Esophagus (tissue), 2 donors: Measurements from ENCODE around the gene SCYGR1. TPM values are rescaled to one million over a fixed set of nuclear protein-coding genes. Genes with fewer than 3 reads are reported as not detected.
A peak's percentile ranks its signal among the peaks of the same experiment; 100 is the strongest.

Experiments
- H3K27ac ChIP-seq, 2 donors: one replicate each; pipeline ENCODE4 v1.5.1; 2013; ENCODE audit warnings: low read depth in 2 of 2, mild to moderate bottlenecking in 2 of 2, inconsistent platforms in 1 of 2, low read length in 1 of 2, moderate library complexity in 1 of 2
- H3K27me3 ChIP-seq, 2 donors: one replicate each; pipeline ENCODE4 v1.6.1; 2013; ENCODE audit warnings: low read length in 2 of 2, control low read depth in 1 of 2, mild to moderate bottlenecking in 1 of 2; ENCODE audit not compliant: insufficient read depth in 2 of 2, control insufficient read depth in 1 of 2
- H3K36me3 ChIP-seq, 2 donors: one replicate each; pipeline ENCODE4 v1.6.1; 2013; ENCODE audit warnings: low read length in 1 of 2; ENCODE audit not compliant: control insufficient read depth in 2 of 2, insufficient read depth in 2 of 2
- H3K4me1 ChIP-seq, 2 donors: one replicate each; pipeline ENCODE4 v1.6.1; 2013; ENCODE audit warnings: low read length in 1 of 2; ENCODE audit not compliant: control insufficient read depth in 2 of 2, insufficient read depth in 2 of 2
- H3K4me3 ChIP-seq, 2 donors: one replicate each; pipeline ENCODE4 v1.5.1; 2013; ENCODE audit warnings: low read length in 2 of 2, mild to moderate bottlenecking in 2 of 2, low read depth in 1 of 2, moderate library complexity in 1 of 2
- H3K9me3 ChIP-seq, 2 donors: one replicate each; pipeline ENCODE4 v1.6.1; 2013; ENCODE audit warnings: mild to moderate bottlenecking in 2 of 2, low read depth in 1 of 2, low read length in 1 of 2, moderate library complexity in 1 of 2; ENCODE audit not compliant: control insufficient read depth in 2 of 2, insufficient read depth in 1 of 2
- WGBS, 2 donors: extraction: QIAGEN DNeasy Blood & Tissue Kit; methylation state at CpG; one replicate each; pipeline ENCODE4 v1.1.7; 2013; 5-methylcytosine and 5-hydroxymethylcytosine counted together
- polyA plus RNA-seq, 2 donors: library from polyadenylated mRNA; stranded (reverse); fragments of 200-250 nt; gene quantifications; one replicate each; pipeline ENCODE4 v1.2.3, GENCODE V29; 2013
- donor health status: healthy with polysubstance abuse.
- donor health status: Bipolar disorder and iron deficiency.

Gene SCYGR1
- polyA plus RNA-seq, 2 donors = not detected

DNA sequence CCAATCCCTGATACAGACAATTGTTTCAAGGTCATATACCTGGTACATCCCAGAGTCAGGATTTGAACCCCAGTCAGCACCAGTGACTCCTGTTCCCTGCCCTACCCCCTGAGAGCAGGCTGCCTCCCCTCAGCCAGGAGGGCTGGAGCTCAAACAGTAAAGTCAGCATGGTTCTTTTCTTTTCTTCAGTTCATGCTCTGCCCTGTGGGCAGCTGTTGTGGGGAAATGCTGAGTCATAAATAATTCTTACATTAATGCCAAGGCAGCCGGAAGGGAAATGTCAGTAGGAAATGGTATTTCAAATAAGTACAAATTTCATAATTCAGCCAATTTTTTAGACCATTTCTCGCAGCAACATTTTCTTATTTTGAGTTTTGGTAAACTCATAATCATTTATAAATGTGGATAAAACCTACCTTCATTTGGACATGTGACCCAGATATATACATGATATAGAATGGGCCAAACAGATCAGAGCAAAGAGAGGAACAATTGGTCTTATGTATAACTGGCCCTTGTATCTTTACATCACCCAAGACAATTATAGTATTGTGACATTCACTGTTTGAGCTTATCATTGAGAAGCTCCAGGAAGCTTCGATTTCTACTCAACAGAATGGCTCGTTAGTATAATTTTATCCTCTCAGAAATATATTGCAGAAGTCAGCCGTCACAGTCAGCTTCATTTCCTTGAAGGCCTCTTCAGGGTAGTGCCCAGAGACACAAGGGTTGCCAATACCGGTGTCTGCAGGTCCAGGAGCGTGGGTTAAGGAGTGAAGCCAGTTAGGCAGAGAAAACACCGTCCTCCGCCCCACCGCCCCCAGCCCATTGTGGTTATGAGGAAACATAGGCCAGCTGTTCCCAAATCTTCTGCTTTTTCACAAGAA is 28.0 kb upstream of the SCYGR1 start:
- H3K27me3 ChIP-seq = no peaks in the 10 kb centered on the region
- no peaks in the 10 kb centered on the region for H3K9me3 ChIP-seq
- no peak overlapping the region for H3K4me3 ChIP-seq
- H3K4me1 ChIP-seq = peaks cover 0 to 4% of the 10 kb centered on the region in 2 donors
- no peaks in the 10 kb centered on the region for H3K36me3 ChIP-seq
- peak overlapping the region; percentile 63 to 77 for H3K27ac ChIP-seq
- 48 to 51% methylated on average over 10 of the region's 10 CpGs for WGBS, 2 donors

GRCh38 chr2:227414846-227415245 is 27.1 kb upstream of the SCYGR1 start:
- no peaks in the 10 kb centered on the region for H3K36me3 ChIP-seq
- 57 to 69% methylated on average over 3 of the region's 3 CpGs for WGBS, 2 donors
- peaks cover 0 to 4% of the 10 kb centered on the region in 2 donors for H3K4me1 ChIP-seq
- no peak overlapping the region for H3K27ac ChIP-seq
- no peak overlapping the region for H3K4me3 ChIP-seq
- H3K27me3 ChIP-seq = no peaks in the 10 kb centered on the region
- no peaks in the 10 kb centered on the region for H3K9me3 ChIP-seq

GRCh38 chr2:227413371-227413770 is 25.6 kb upstream of the SCYGR1 start:
- peaks cover 0 to 4% of the 10 kb centered on the region in 2 donors for H3K4me1 ChIP-seq
- H3K36me3 ChIP-seq = no peaks in the 10 kb centered on the region
- WGBS, 2 donors = 57 to 73% methylated on average over 8 of the region's 8 CpGs
- H3K27ac ChIP-seq = no peak overlapping the region
- no peaks in the 10 kb centered on the region for H3K27me3 ChIP-seq
- no peaks in the 10 kb centered on the region for H3K9me3 ChIP-seq
- H3K4me3 ChIP-seq = no peak overlapping the region

DNA sequence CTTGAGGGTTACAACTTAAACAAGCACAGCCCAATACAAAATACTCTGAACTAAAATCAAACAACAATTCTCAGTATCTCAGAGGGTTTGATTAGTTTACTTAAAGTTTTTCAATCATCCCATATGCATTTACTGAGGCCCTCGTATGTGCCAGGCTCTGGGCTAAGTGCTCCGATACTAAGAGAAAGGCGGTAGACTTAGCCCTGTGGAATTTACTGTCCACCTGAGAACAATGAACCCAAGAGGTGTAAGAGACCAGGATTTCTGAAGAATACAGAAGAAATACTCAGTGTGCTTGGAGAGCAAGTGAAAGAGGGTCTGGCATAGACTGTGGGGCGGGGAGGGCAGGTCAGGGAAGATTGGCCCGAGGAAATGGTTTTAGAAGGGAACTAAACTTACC is 25.1 kb upstream of the SCYGR1 start:
- Histone ChIP-seq H3K9me3 (no peaks in the 10 kb centered on the region), H3K36me3 (no peaks in the 10 kb centered on the region), H3K4me3 (no peak overlapping the region), H3K4me1 (peaks cover 0 to 4% of the 10 kb centered on the region in 2 donors), H3K27me3 (no peaks in the 10 kb centered on the region), H3K27ac (peak overlapping the region in 1 of 2 donors; percentile 26)
- 76 to 77% methylated on average over 5 of the region's 5 CpGs for WGBS, 2 donors

DNA sequence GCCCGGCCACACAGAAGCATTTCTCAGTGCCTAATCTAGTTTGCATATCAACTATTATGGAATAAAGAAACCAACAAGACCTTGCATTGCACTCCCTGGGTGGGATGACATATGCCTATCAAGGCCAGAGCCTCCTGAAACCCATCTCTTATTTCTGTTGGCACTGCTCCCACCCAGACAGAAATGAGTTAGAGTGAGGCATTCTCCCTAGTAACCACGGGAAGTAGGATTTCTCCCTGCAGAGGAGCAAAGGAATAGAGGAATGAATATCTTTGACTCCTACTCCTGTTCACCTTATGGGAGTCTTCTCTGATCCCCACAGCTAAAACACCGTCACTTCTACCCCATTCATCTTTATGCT is 24.2 kb upstream of the SCYGR1 start:
- Histone ChIP-seq H3K4me1 (peaks cover 0 to 4% of the 10 kb centered on the region in 2 donors), H3K4me3 (no peak overlapping the region), H3K27ac (no peak overlapping the region), H3K36me3 (no peaks in the 10 kb centered on the region), H3K27me3 (no peaks in the 10 kb centered on the region), H3K9me3 (no peaks in the 10 kb centered on the region)
- 76 to 81% methylated on average over 3 of the region's 3 CpGs for WGBS, 2 donors

GRCh38 chr2:227411320-227411989 is 23.7 kb upstream of the SCYGR1 start:
- Histone ChIP-seq H3K27me3 (no peaks in the 10 kb centered on the region), H3K9me3 (no peaks in the 10 kb centered on the region), H3K27ac (peak overlapping the region in 1 of 2 donors; percentile 63), H3K36me3 (no peaks in the 10 kb centered on the region), H3K4me3 (no peak overlapping the region), H3K4me1 (peaks cover 0 to 4% of the 10 kb centered on the region in 2 donors)
- WGBS, 2 donors = 61 to 70% methylated on average over 9 of the region's 9 CpGs

DNA sequence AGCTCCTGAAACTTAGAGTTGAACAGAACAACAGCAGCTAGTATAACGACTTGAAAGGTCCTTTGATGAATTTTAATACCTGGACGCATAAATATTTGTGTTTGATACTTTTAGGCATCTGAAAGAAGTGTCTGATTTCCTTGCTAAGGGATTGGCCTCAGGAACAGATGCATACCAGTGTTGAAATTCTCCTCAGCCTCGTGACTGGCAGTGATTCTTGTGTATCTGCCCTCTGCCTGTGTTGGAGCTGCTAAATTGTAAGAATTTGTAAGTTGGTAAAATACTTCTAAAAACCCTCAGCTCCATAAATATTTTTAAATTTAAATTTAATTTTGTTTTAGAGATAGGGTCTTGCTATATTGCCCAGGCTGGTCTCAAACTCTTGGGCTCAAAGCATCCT is 22.4 kb upstream of the SCYGR1 start:
- H3K4me1 ChIP-seq = peaks cover 0 to 4% of the 10 kb centered on the region in 2 donors
- H3K9me3 ChIP-seq = no peaks in the 10 kb centered on the region
- H3K27ac ChIP-seq = no peak overlapping the region
- H3K27me3 ChIP-seq = no peaks in the 10 kb centered on the region
- no peaks in the 10 kb centered on the region for H3K36me3 ChIP-seq
- WGBS, 2 donors = 59 to 64% methylated on average over 3 of the region's 3 CpGs
- no peak overlapping the region for H3K4me3 ChIP-seq

GRCh38 chr2:227407591-227408151 is 19.9 kb upstream of the SCYGR1 start:
- Histone ChIP-seq H3K9me3 (no peaks in the 10 kb centered on the region), H3K27ac (peak overlapping the region; percentile 82), H3K27me3 (no peaks in the 10 kb centered on the region), H3K4me3 (no peak overlapping the region), H3K4me1 (no peaks in the 10 kb centered on the region), H3K36me3 (no peaks in the 10 kb centered on the region)
- WGBS, 2 donors = 46 to 73% methylated on average over 16 of the region's 16 CpGs

DNA sequence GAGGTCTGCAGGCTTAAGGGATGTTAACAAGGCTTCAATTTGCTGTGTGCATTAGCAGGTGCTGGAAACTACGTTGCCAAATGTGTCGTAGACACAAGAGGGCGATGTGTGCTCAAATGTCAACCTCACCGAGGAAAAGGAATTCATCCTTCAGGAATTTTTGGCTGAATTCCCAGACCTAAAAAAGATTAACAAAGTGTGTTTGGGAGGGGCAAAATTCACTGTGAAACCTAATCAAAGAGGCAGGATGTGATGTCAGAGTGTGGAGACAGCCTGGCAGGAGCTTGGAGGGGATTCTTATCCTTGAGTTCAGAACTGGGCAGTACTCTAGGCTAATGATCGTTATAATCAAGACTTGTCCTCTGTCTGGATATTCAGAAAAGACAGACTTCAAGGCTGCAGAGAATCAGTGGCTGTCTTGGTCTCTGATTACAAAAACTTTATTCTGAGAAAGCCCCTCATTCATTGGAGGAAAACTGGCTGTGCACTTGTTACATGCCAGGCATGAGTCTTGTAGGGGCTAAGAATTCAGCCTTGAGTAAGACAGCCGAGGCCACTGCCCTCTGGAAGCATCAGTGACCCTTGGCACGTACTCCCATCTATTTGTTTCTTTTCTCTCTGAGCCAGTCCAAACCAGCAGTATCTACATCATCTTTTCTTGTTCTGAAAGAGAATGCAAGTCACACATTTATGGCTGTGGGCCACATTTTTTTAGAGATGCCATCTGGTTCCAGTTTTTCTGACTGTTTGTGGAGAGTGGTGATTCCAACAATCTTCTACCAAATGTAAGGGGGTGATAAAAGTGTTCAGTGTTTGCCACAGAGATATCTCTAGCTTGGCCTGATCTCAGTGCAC is 18.7 kb upstream of the SCYGR1 start:
- Histone ChIP-seq H3K27me3 (no peaks in the 10 kb centered on the region), H3K27ac (peak overlapping the region; percentile 82), H3K4me1 (peaks cover 0 to under 1% of the 10 kb centered on the region in 2 donors), H3K4me3 (no peak overlapping the region), H3K9me3 (no peaks in the 10 kb centered on the region), H3K36me3 (no peaks in the 10 kb centered on the region)
- WGBS, 2 donors = 5 to 6% methylated on average over 7 of the region's 7 CpGs
